Prostate gland (tissue), 2 donors: ENCODE data around the gene ZNF264. TPM values are rescaled to one million over a fixed set of nuclear protein-coding genes. Genes with fewer than 3 reads are reported as not detected.
A peak's percentile ranks its signal among the peaks of the same experiment; 100 is the strongest.

Experiments used
- DNase-seq: peaks from one replicate; pipeline ENCODE4 v3.0.0-alpha.2; 2019; ENCODE audit warnings: low spot score
- H3K27ac ChIP-seq, 2 donors: fragments of 200-600 bp; sonication (generic); 2 replicates each; pipeline ENCODE4 v1.5.1; 2017 to 2019
- H3K27me3 ChIP-seq: fragments of 200-600 bp; sonication (generic); replicated peaks from 2 replicates; pipeline ENCODE4 v1.5.1; 2019; ENCODE audit not compliant: insufficient read depth
- H3K36me3 ChIP-seq, 2 donors: fragments of 200-600 bp; sonication (generic); 1 replicate in 1 of 2; 2 replicates in 1 of 2; pipeline versions ENCODE4 v1.5.1 to v1.8.1; 2017 to 2019
- H3K4me1 ChIP-seq: fragments of 200-600 bp; sonication (generic); replicated peaks from 2 replicates; pipeline ENCODE4 v1.5.1; 2019
- H3K4me3 ChIP-seq, 2 donors: fragments of 200-600 bp; sonication (generic); 2 replicates each; pipeline ENCODE4 v1.5.1; 2017 to 2019
- H3K9me3 ChIP-seq: fragments of 200-600 bp; sonication (generic); 2 replicates; pipeline ENCODE4 v1.5.1; 2017
- POLR2A ChIP-seq: fragments of 450-650 bp; IDR thresholded peaks from one replicate; pipeline ENCODE4 v1.6.1; 2016; ENCODE audit warnings: antibody characterized with exemption, mild to moderate bottlenecking
- POLR2AphosphoS5 ChIP-seq: sonication (generic); formaldehyde crosslinking; IDR thresholded peaks from one replicate; pipeline ENCODE4 v1.6.1; 2017; ENCODE audit warnings: antibody characterized with exemption
- WGBS: methylation state at CpG from one replicate; pipeline ENCODE4 v1.1.5; 2018; 5-methylcytosine and 5-hydroxymethylcytosine counted together
- intact Hi-C: fragments of 100-400 bp; cut with DNase I; formaldehyde crosslinking; loops from one replicate; pipeline ENCODE4 v1.14.2; 2022
- total RNA-seq, 2 donors: library from RNA; depleted of rRNA; stranded (reverse); fragments of >200 nt; gene quantifications; one replicate each; pipeline ENCODE4 v1.1.0, GENCODE V29; 2016
- TF ChIP-seq, protein P1 (sequence below), 4 experiments: fragments of 200-600 bp in 2 of 4; fragments of 450-650 bp in 2 of 4; sonication (generic) in 2 of 4; IDR thresholded peaks; 1 replicate in 3 of 4; 2 replicates in 1 of 4; pipeline ENCODE4 v1.5.1; 2016 to 2019; ENCODE audit warnings: antibody characterized with exemption in 4 of 4, mild to moderate bottlenecking in 2 of 4, moderate library complexity in 2 of 4

ZNF264 gene
- total RNA-seq, 2 donors from 2014 or later: 50.3 to 64.2 TPM

GRCh38 chr19:57227502-57227901, 36.2 kb downstream of the ZNF264 start:
- no peaks in the 10 kb centered on the region for H3K27me3 ChIP-seq
- WGBS: 74% methylated on average over 5 of the region's 5 CpGs
- DNase-seq: no peak
- intact Hi-C loops: no loop called here
- H3K27ac ChIP-seq: no peak overlapping the region
- no peaks in the 10 kb centered on the region for H3K36me3 ChIP-seq
- H3K4me3 ChIP-seq: no peak overlapping the region
- no peaks in the 10 kb centered on the region for H3K4me1 ChIP-seq
- no peaks in the 10 kb centered on the region for H3K9me3 ChIP-seq
- TF ChIP-seq, protein P1, sequence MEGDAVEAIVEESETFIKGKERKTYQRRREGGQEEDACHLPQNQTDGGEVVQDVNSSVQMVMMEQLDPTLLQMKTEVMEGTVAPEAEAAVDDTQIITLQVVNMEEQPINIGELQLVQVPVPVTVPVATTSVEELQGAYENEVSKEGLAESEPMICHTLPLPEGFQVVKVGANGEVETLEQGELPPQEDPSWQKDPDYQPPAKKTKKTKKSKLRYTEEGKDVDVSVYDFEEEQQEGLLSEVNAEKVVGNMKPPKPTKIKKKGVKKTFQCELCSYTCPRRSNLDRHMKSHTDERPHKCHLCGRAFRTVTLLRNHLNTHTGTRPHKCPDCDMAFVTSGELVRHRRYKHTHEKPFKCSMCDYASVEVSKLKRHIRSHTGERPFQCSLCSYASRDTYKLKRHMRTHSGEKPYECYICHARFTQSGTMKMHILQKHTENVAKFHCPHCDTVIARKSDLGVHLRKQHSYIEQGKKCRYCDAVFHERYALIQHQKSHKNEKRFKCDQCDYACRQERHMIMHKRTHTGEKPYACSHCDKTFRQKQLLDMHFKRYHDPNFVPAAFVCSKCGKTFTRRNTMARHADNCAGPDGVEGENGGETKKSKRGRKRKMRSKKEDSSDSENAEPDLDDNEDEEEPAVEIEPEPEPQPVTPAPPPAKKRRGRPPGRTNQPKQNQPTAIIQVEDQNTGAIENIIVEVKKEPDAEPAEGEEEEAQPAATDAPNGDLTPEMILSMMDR (IDR thresholded peaks at IDR 0.05): no peak
- no peak for TF ChIP-seq POLR2AphosphoS5
- TF ChIP-seq POLR2A: no peak

DNA sequence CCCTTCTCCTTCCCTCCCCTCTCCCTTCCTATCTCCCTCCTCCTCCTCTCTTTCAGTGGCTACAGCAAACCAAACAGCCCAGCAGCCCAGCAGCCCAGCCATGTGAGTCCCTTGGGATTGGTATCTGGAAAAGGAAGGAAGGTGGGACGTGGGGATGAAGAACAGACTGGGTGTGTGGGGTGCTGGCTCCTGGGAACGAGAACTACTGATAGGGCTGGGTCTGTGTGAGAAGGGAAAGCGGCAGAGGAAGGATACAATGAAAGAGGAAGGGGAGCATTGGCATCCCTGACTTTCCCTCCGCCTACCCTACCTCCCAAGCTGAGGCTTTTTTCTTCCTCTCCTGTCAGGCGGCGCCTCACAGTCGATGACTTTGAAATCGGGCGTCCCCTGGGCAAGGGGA, 40.4 kb downstream of the ZNF264 start:
- H3K9me3 ChIP-seq: no peaks in the 10 kb centered on the region
- whole genome bisulfite sequencing: 57% methylated on average over 9 of the region's 9 CpGs
- TF ChIP-seq, protein P1 (IDR thresholded peaks at IDR 0.05): no peak
- TF ChIP-seq POLR2A (no peak), POLR2AphosphoS5 (no peak)
- intact Hi-C loops: no loop called here
- no peaks in the 10 kb centered on the region for H3K36me3 ChIP-seq
- H3K27me3 ChIP-seq: no peaks in the 10 kb centered on the region
- no peak overlapping the region for H3K4me3 ChIP-seq
- no peak for DNase-seq
- H3K27ac ChIP-seq: no peak overlapping the region
- no peaks in the 10 kb centered on the region for H3K4me1 ChIP-seq

DNA sequence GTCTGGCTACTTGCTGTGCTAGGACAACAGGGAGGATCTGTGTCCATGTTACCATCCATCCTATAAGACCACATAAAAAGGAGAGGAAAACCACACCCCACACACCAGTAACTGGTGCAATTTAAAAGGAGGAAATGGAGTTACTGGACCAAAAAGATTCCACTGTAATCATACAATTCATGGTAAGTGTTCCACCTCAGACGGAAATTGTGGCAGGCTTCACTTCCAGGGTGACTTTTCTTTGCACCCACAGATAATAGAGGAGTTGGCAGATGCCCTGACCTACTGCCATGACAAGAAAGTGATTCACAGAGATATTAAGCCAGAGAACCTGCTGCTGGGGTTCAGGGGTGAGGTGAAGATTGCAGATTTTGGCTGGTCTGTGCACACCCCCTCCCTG, 41.9 kb downstream of the ZNF264 start:
- Histone ChIP-seq H3K27me3 (no peaks in the 10 kb centered on the region), H3K9me3 (no peaks in the 10 kb centered on the region), H3K36me3 (no peaks in the 10 kb centered on the region), H3K4me1 (no peaks in the 10 kb centered on the region), H3K4me3 (no peak overlapping the region), H3K27ac (no peak overlapping the region)
- intact Hi-C loops: no loop called here
- no peak for DNase-seq
- TF ChIP-seq, protein P1 (IDR thresholded peaks at IDR 0.05): no peak
- TF ChIP-seq POLR2A: no peak
- TF ChIP-seq POLR2AphosphoS5: no peak
- 81% methylated on average over 1 of the region's 1 CpG for WGBS

DNA sequence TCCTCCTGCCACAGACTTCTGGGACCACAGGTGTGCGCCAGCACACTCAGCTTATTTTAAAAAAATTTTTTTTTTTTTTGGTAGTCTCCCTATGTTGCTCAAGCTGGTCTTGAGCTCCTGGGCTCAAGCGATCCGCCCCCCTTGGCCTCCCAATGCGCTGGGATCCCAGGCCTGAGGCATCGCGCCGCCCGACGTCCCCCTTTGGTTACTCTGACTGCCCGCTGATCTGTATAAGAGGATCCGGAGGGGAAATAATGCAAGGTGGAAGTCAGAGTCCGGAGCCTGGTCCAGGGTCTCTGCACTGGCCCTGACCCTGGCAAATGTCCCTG, 48.6 kb downstream of the ZNF264 start:
- H3K4me3 ChIP-seq: peak overlapping the region; percentile 61 to 79
- no peak for DNase-seq
- intact Hi-C loops: loop anchor here (1.0 kb wide), 1 partner anchor 40 kb away; the partner anchor contains the start of gene ZNF460
- 22% methylated on average over 12 of the region's 12 CpGs for WGBS
- H3K4me1 ChIP-seq: no peaks in the 10 kb centered on the region
- no peaks in the 10 kb centered on the region for H3K9me3 ChIP-seq
- no peaks in the 10 kb centered on the region for H3K27me3 ChIP-seq
- H3K27ac ChIP-seq: peak overlapping the region; percentile 81 to 84
- TF ChIP-seq, protein P1 (IDR thresholded peaks at IDR 0.05): no peak
- TF ChIP-seq POLR2A (no peak), POLR2AphosphoS5 (no peak)
- H3K36me3 ChIP-seq: no peaks in the 10 kb centered on the region

DNA sequence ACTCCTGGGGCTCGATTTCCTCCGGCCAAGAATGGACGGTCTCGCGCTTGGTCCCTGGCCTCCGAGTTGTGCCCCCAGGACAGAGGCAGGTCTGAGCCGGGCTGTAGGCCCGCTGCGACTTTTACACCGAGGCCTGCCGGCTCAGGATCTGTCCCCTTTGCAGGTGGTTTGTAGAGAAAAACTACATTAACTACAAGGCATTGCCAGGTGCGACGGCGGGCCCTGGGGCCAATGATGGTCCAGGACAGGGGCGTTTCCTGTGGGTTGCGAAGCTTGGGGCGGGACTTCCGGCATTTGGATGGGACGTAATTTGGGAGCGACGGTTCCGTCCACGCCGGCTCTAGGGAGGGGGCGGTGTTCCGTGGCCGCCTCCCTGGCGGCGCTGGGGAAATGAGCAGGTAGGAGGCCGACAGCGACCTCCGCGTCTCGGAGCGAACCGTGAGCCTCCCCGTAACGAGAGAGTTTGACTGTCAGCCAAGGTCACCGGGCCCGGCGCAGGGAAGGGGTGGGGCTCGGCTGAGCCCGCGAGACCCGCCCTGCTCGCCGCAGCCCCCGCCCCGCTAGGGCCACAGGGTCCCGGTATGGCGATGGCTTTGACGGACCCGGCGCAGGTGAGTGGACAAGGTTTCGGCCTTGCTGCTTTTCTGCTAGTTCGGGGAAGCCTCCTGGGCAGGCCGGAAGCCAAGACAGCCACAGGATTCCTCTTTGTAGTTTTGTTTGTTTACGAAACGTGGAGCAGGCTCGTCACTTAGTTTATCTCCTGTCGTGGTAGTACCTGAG, 49.2 kb downstream of the ZNF264 start, which contains the start of gene ZNF805:
TSS of gene ZNF805 (plus strand) at position 322 of the 780 bp plus-strand sequence. CDS start at position 582, 260 bp downstream.
- intact Hi-C loops: loop anchor here (1.0 kb wide), 1 partner anchor 40 kb away; the partner anchor contains the start of gene ZNF460
- Histone ChIP-seq H3K9me3 (no peaks in the 10 kb centered on the region), H3K4me1 (no peaks in the 10 kb centered on the region), H3K27me3 (no peaks in the 10 kb centered on the region), H3K36me3 (no peaks in the 10 kb centered on the region), H3K4me3 (peak within 1 kb of the TSS; percentile 61 to 79), H3K27ac (peak within 1 kb of the TSS; percentile 81 to 84)
- under 1% methylated on average over 55 of the region's 61 CpGs for WGBS
- TF ChIP-seq POLR2A (peak; percentile 53), POLR2AphosphoS5 (peak; percentile 99)
- TF ChIP-seq, protein P1 (IDR thresholded peaks at IDR 0.05): peak in 3 of 4 experiments; percentile 20 to 41 (median 29)
- peak; percentile 94 for DNase-seq
